NCI-H2029 (cell line): ENCODE measurements around the gene C2CD4B.

ENCODE experiments used
- DNase-seq: peaks from one replicate; lab custom pipeline; 2025; lab: John Stamatoyannopoulos, UW

Gene C2CD4B

DNA sequence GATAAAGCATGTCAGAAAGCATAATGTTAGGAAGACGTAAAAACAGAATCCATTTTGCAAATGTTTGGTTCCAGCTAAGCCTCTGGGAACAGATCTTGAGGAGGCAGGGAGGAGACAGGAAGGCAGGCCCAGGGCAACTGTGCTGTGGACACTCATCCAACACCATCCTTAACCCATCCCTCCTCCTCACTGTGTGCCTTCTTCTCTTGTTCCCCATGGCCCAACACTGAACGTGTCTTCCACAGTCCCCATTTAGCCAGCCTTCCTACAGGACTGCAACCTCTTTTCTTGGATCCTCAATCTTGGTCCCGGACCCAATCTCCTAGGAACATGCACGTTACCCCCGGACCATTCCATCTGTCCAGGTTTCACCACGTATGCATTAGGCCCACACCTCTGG, 15.4 kb downstream of the C2CD4B start:
- no peak for DNase-seq

DNA sequence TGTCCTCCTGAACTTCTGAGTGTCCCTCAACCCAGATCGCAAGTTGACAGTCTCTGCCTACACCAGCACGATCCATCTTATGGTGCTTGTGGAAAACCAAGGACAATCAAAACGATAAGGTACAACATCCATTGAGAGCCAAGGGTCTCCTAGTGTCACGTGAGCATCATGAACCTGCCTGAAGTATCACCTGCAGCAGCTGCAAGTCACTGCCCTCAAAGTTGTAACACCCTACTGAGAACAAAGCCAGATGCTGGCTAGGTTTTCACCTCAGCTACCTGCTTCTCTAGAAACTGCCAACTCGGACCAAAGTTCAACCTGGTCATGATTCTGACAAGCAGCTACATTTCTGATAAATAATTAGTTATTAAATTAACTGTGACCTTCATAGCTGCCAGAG, 17.5 kb downstream of the C2CD4B start:
- DNase-seq, result no peak

- no peak for DNase-seq
Measured at GRCh38 chr15:62147149-62147548, 17.9 kb downstream of the C2CD4B start.

DNA sequence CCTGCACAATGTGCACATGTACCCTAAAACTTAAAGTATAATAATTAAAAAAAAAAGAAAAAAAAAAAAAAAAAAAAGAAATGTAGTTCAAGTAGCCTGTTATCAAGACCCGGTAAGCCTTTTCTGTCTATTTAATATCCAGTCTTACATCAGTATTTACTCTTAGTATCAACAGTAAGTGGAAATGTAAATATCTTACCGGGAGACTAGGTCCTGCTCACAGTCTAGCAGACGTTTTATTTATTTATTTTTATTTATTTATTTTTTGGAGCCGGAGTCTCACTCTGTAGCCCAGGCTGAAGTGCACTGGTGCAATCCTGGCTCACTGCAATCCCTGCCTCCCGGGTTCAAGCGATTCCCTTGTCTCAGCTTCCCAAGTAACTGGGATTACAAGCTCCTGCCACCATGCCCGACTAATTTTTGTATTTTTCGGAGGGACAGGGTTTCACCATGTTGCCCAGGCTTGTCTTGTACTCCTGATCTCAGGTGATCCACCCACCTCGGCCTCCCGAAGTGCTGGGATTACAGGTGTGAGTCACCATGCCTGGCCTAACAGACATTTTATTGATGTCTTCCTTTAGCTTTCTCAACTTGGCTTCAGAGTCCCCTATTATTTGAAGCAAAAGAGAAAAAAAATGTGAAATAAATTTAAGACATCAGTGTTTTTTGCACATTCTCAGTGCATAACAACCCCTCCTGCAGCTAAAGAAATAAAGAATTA, 19.9 kb downstream of the C2CD4B start:
- no peak for DNase-seq

DNA sequence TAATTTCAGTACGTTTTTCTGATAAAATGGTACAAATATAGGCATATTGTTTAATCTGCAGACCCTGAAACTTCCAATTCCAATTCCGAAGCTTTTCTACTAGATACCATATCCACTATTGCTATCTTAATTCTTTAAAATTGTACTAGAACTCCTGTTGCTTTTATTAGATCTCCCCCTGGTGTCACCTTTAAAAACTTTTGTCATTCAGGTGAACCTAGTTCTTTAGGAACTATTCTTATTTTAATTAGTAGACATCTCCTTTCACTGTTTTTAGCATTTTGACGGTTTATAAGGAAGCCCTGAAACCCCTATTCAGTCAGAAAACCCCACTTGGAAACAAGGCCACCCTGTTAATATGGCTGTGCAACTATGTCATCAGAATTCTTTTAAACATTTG, 22.3 kb downstream of the C2CD4B start:
- DNase-seq, result no peak

GRCh38 chr15:62141643-62142588, 23.2 kb downstream of the C2CD4B start:
- no peak for DNase-seq

GRCh38 chr15:62141200-62141599, 23.9 kb downstream of the C2CD4B start:
- DNase-seq, result no peak

- no peak for DNase-seq
Measured at GRCh38 chr15:62138124-62138523, 27.0 kb downstream of the C2CD4B start.

GRCh38 chr15:62136911-62137865, 27.9 kb downstream of the C2CD4B start:
- no peak for DNase-seq

DNA sequence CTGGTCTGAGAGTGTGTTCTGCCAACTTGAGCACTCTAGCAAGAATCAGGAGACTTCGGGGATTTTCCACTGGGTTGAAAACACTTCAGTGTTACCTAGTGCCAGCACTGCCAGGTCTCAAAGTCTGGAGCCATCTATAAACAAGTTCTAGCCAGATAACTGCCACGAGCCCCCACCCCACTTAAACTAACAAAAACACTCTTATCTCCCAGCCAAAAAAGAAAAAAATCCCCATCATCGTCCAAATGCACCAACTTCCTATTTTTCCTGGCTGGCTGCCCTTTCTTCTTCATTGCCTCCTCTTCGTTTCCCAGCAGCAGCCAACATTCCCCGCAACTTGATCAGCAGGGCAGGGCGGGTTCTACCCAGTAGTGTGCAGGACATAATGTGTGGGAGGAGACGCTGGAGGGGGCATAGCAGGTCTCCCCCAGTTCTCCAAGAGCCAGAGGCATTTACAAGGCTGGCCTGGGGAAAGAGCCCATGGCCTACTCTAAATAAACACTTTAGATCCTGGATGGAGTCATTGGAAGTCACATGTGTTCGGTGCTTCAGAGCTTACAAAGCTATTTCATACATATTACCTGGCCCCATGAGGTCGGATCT, 29.5 kb downstream of the C2CD4B start:
- peak; percentile 67 for DNase-seq

DNA sequence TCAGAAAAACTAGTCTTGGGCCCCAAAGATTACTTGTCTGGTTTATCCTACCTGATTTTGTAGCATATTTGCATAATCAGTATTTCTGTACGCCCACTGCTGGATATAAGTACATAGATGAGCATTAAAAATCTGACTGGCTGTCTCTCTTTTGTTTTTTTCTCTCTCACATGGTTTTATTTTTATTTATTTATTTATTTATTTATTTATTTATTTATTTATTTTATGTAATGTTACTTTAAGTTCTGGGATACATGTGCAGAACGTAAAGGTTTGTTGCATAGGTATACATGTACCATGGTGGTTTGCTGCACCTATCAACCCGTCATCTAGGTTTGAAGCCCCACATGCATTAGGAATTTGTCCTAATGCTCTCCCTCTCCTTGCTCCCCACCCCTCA, 31.9 kb downstream of the C2CD4B start:
- DNase-seq, result no peak

DNA sequence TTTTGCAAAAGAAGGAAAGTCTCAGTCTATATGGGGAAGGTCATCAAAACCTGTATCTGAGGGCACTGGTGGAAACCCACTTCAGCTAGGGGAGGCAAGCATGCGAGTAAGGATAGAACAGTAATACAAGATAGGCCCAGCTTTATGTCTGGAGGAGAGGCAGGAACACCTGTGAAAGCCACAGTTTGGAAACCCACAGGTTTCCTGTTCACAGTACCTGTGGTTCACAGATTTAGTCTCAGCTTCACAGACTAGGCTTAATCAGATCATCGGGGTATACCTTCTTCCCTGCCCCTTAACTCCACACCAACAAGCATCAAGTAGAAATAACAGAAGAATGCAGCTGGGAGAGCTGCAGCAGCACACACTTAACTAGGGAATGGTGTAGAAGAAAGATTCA, 36.2 kb downstream of the C2CD4B start:
- DNase-seq, result no peak

DNA sequence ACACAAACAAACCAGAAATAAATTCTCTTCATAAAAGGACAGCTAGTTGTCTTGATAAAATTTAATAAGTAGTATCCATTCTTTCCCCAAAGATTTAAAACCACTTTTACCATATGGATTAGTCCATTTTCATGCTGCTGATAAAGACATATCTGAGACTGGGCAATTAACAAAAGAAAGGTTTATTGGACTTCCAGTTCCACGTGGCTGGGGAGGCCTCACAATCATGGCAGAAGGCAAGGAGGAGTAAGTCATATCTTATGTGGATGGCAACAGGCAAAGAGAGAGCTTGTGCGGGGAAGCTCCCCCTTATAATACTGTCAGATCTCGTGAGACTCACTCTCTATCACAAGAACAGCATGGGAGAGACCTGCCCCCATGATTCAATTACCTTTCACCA, 38.7 kb downstream of the C2CD4B start:
- no peak for DNase-seq

- peak; percentile 58 for DNase-seq
Measured at GRCh38 chr15:62125773-62126172, 39.3 kb downstream of the C2CD4B start.

GRCh38 chr15:62124973-62125303, 40.1 kb downstream of the C2CD4B start:
- no peak for DNase-seq

- DNase-seq, result peak; percentile 42
Measured at GRCh38 chr15:62124176-62124972, 40.7 kb downstream of the C2CD4B start.

- no peak for DNase-seq
Measured at GRCh38 chr15:62122249-62122648, 42.8 kb downstream of the C2CD4B start.

GRCh38 chr15:62121273-62122015, 43.6 kb downstream of the C2CD4B start:
- no peak for DNase-seq

DNA sequence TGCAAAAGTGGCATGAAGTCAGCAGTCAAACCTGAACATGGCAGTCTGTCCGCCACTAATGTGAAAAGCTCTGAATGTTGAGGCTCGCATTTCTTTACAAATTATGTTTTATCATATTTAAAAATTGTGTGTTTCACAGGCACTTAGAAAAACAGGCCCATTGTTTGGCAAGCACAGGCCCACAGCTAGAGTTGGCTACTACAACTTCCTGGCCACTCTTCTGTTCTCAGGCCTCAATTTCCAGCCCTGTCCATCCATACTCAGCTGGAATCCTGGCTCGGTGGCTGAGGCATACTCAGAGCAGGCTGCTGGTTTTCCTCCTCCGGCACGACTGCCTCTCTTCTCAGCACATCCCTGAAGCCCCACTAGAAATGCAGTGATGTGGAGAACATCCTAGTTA, 44.3 kb downstream of the C2CD4B start:
- no peak for DNase-seq

- no peak for DNase-seq
Measured at GRCh38 chr15:62119874-62120273, 45.2 kb downstream of the C2CD4B start.
